Measurements from ENCODE around the gene GRID1. TPM values are rescaled to one million over a fixed set of nuclear protein-coding genes. Genes with fewer than 3 reads are reported as not detected.

The GRID1 gene
- total RNA-seq, 1 donor, result not detected

DNA sequence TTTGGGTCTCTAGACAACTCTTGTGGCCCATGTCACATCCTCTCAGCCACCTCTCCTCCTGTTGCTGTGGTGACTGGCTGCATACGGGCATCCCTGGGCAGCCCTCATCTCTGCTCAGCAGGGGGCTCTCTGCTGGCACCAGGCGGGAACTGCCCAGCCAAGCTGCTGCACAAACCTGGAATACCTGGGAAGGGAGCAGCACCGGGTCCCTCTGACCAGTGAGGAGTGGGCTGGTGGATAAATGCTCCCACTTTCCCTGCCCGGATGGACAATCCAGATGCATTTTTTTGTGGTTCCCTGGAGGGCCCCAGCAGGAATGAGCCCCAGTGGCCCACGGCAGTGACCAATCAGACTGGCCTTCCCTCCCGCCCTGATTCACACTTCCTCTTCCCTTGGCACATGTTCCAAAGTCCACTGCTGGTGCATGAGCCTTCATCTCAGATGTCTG lies 21.9 kb downstream of the GRID1 start:
- DNase-seq (ENCODE audit: low read depth), result no peak
- no peak for TF ChIP-seq CTCF (IDR thresholded peaks at IDR 0.05; ENCODE audit: insufficient read depth, low read depth, low read length)
- H3K4me3 ChIP-seq (ENCODE audit: low read depth, low read length), result no peak overlapping the region

DNA sequence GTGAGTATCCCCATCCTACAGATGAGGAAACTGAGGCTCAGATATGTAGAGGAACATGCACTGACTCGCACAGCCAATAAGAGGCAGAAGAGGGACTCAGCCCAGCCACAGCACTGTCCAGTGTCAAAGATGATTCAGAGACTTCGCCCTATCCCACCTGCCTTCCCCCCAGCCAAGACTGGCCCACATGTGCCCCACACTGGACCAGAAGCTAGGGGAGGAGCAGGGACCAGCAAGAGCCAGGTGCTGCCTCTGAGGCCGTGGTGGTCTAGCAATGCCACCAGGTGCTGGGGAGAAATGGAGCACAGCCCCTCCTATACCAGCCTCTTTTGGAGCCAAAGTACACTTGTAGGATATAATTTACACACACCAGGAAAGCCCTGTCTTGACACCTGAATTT lies 22.3 kb downstream of the GRID1 start:
- DNase-seq (ENCODE audit: low read depth), result no peak
- no peak for TF ChIP-seq CTCF (IDR thresholded peaks at IDR 0.05; ENCODE audit: insufficient read depth, low read depth, low read length)
- H3K4me3 ChIP-seq (ENCODE audit: low read depth, low read length), result no peak overlapping the region

GRCh38 chr10:86343761-86344160 lies 22.8 kb downstream of the GRID1 start:
- H3K4me3 ChIP-seq (ENCODE audit: low read depth, low read length), result no peak overlapping the region
- TF ChIP-seq CTCF (IDR thresholded peaks at IDR 0.05; ENCODE audit: insufficient read depth, low read depth, low read length), result no peak
- no peak for DNase-seq (ENCODE audit: low read depth)

GRCh38 chr10:86342111-86342863 lies 24.3 kb downstream of the GRID1 start:
- DNase-seq (ENCODE audit: low read depth), result no peak
- TF ChIP-seq CTCF (IDR thresholded peaks at IDR 0.05; ENCODE audit: insufficient read depth, low read depth, low read length), result no peak
- no peak overlapping the region for H3K4me3 ChIP-seq (ENCODE audit: low read depth, low read length)

DNA sequence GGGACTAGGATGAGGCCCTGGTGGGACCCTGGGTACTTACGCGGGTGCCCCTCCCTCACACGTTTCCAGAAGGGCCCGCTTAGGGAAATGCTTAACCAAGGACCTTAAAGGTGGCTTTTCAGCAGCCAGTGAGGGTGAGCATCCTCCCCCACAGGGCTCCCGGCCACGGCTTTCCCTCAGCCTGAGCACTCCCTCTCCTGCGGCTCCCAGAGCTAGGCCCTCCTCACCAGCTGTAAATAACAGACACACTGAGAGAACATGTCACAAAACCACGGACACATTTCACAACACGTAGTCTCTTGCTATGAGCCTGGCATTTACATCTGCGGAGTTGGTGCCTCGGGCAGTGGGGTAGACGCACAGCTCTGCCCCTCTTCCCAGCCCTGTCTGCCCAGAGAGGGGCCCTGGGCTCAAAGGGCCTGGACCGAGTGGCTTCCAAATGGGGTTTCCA lies 25.2 kb downstream of the GRID1 start:
- DNase-seq (ENCODE audit: low read depth), result no peak
- H3K4me3 ChIP-seq (ENCODE audit: low read depth, low read length), result no peak overlapping the region
- no peak for TF ChIP-seq CTCF (IDR thresholded peaks at IDR 0.05; ENCODE audit: insufficient read depth, low read depth, low read length)

GRCh38 chr10:86340991-86341260 lies 25.7 kb downstream of the GRID1 start:
- TF ChIP-seq CTCF (IDR thresholded peaks at IDR 0.05; ENCODE audit: insufficient read depth, low read depth, low read length), result no peak
- no peak overlapping the region for H3K4me3 ChIP-seq (ENCODE audit: low read depth, low read length)

More at GRCh38 chr10:86340991-86341260, 25.7 kb downstream of the GRID1 start:
- DNase-seq (ENCODE audit: low read depth), result no peak

All from fibroblast of villous mesenchyme (primary cell).